Activated CD4-positive, alpha-beta T cell treated with anti-CD3 and anti-CD28 coated beads for 36 hours (primary cell): ENCODE results near the gene FYN. TPM values are rescaled to one million over a fixed set of nuclear protein-coding genes. Genes with fewer than 3 reads are reported as not detected.
"Not testable (repeated sequence)": the region's sequence is repeated elsewhere in the genome, so short reads cannot be mapped to it uniquely, and the experiment has no call there.

Experiments
- ATAC-seq: fragments of 200-7000 bp; cut with Tn5 transposase; one replicate; pipeline ENCODE4 v1.10.0; 2021; ENCODE audit warnings: mild to moderate bottlenecking, moderate library complexity
- CTCF ChIA-PET: fragments of 350-600 bp; sonication (Branson Sonifier 250); formaldehyde crosslinking; loops from one replicate; lab custom pipeline; 2021; ENCODE audit warnings: antibody characterized with exemption; lab: Charles Lee
- POLR2A ChIA-PET: fragments of 350-600 bp; sonication (Branson Sonifier 250); formaldehyde crosslinking; loops from one replicate; lab custom pipeline; 2021; ENCODE audit warnings: antibody characterized with exemption, inconsistent platforms; lab: Charles Lee
- DNase-seq: peaks from one replicate; pipeline ENCODE4 v3.0.0-alpha.2; 2020
- H3K27ac Mint-ChIP-seq: one replicate; pipeline ENCODE4 v1.8.0; 2021; ENCODE audit warnings: mixed read lengths
- H3K27me3 Mint-ChIP-seq: one replicate; pipeline ENCODE4 v1.8.0; 2021; ENCODE audit warnings: mixed read lengths
- H3K36me3 Mint-ChIP-seq: one replicate; pipeline ENCODE4 v1.8.0; 2021; ENCODE audit warnings: low read depth, mixed read lengths
- H3K4me1 Mint-ChIP-seq: one replicate; pipeline ENCODE4 v1.8.0; 2021; ENCODE audit warnings: mixed read lengths
- H3K4me3 Mint-ChIP-seq: one replicate; pipeline ENCODE4 v1.8.0; 2021; ENCODE audit warnings: mild to moderate bottlenecking, moderate library complexity, mixed read lengths
- H3K9me3 Mint-ChIP-seq: one replicate; pipeline ENCODE4 v1.8.0; 2021; ENCODE audit warnings: low read depth, mixed read lengths
- intact Hi-C, 2 experiments: fragments of 100-400 bp; cut with DNase I in 1 of 2; cut with micrococcal nuclease in 1 of 2; formaldehyde crosslinking; loops; one replicate each; pipeline versions ENCODE4 v1.14.2 to v1.15.1; 2022 to 2024; cut with DNase I, micrococcal nuclease
- total RNA-seq, 2 experiments: library from RNA; stranded (reverse); gene quantifications; one replicate each; pipeline ENCODE4 v1.2.3, GENCODE V29; 2021

Gene FYN
- total RNA-seq, 2 experiments from 2014 or later = 345 to 504 TPM

DNA sequence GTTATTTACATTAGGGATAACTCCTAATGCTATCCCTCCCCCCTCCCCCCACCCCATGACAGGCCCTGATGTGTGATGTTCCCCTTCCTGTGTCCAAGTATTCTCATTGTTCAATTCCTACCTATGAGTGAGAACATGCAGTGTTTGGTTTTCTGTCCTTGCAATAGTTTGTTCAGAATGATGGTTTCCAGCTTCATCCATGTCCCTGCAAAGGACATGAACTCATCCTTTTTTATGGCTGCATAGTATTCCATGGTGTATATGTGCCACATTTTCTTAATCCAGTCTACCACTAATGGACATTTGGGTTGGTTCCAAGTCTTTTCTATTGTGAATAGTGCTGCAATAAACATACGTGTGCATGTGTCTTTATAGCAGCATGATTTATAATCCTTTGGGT is 238.3 kb downstream of the FYN start:
- H3K4me3 Mint-ChIP-seq, intact Hi-C loops, DNase-seq, ATAC-seq, CTCF ChIA-PET, H3K36me3 Mint-ChIP-seq, H3K27ac Mint-ChIP-seq, H3K4me1 Mint-ChIP-seq, H3K9me3 Mint-ChIP-seq, H3K27me3 Mint-ChIP-seq, POLR2A ChIA-PET: not testable (repeated sequence)

DNA sequence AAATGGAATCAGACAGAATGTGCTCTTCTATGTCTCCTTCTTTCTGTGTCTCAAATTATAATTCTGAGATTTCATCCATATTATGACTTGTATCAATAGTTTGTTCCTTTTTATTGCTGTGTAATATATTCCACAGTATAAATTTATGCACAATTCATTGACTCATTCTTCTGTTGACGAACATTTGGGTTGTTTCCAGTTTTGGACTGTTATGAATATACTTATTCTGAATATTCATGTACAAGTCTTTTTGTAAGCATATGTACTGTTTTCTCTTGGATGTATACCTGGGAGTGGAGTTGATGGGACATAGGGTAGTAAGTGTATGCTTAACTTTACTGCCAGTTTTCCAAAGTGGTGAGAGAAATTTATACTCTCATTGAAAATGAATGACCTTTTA is 239.4 kb downstream of the FYN start:
- Mint-ChIP-seq H3K27ac (no peak overlapping the region), H3K36me3 (peaks cover 2% of the 10 kb centered on the region), H3K27me3 (no peaks in the 10 kb centered on the region), H3K9me3 (peaks cover 5% of the 10 kb centered on the region), H3K4me3 (no peak overlapping the region), H3K4me1 (no peaks in the 10 kb centered on the region)
- intact Hi-C loops = no loop called here
- ChIA-PET CTCF (no interaction called here), POLR2A (no interaction called here)
- ATAC-seq (peak; percentile 19), DNase-seq (no peak)

DNA sequence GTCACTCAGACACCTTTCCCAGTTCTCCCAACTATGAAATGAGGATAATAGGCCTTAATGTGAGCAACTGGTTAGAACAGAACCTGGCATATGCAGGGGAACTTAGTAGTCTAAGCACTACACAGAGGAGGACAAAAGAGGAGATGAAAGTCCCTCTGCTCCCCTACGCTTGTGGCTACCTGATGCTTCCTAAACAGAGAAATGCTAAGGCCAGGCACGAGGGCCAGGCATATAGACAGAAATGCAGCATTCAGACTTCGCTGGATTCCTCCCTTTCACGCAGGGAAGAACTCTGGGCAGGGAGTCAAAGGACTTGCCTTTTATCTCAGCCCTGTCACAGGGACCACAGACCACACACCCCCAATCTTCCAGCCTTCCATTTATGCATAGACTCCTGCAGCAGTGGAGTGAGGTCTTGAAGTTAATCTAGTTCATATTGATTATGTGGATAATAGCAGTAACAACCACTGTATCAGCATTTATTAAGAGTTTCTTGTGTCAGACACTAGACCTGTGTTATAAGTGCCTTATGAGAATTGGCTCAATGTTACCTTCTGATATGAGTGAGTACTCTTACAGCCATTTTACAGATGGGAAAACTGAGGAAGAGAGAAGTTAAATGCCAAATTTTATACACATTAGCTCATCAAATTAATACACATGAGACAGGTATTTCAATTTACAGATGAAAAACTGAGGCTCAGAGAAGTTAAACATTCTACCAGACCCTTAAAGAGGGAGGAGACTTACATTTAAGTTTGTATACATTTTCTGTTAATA is 240.6 kb downstream of the FYN start:
- no peak overlapping the region for H3K27ac Mint-ChIP-seq
- intact Hi-C loops = no loop called here
- peaks cover 2% of the 10 kb centered on the region for H3K36me3 Mint-ChIP-seq
- H3K4me1 Mint-ChIP-seq = no peaks in the 10 kb centered on the region
- ChIA-PET CTCF (interaction anchor here (0.6 to 1.5 kb wide), 2 partner anchors 27 to 533 kb away, joined by 3 read pairs; partner anchors contain the start of gene TRAF3IP2), POLR2A (no interaction called here)
- no peak overlapping the region for H3K4me3 Mint-ChIP-seq
- H3K9me3 Mint-ChIP-seq = peaks cover 5% of the 10 kb centered on the region
- no peak for ATAC-seq
- H3K27me3 Mint-ChIP-seq = no peaks in the 10 kb centered on the region
- DNase-seq = no peak

DNA sequence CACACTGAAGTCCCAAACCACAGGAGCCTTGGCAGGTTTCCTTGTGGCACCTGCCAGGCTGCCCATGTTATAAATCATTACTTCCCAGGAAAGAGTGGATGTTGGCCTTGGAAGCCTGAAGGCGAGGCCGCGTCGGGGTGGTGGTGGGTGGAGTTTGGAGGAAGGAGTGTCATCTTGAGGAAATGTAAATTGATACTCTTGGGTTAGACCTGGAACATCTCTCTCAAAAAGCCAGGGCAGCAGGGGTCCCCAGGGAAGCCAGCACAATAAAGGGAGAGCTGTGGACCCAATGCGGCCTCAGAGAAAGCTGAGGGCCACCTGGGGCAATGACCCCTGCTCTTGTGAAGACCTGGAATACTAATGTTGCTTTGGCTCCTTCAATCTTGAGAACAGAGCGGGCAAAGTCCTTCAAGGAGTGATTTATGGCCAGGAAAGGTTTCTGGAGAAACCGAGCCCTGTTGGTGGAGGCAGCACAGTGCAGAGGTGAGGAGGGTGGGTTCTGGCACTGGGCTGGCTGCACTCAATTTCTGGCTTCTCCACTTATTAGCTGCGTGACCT is 241.3 kb downstream of the FYN start:
- ATAC-seq (no peak), DNase-seq (no peak)
- POLR2A ChIA-PET = no interaction called here
- intact Hi-C loops = no loop called here
- Mint-ChIP-seq H3K4me3 (no peak overlapping the region), H3K4me1 (no peaks in the 10 kb centered on the region), H3K27ac (no peak overlapping the region), H3K36me3 (peaks cover 2% of the 10 kb centered on the region), H3K9me3 (peaks cover 5% of the 10 kb centered on the region), H3K27me3 (no peaks in the 10 kb centered on the region)
- CTCF ChIA-PET = interaction anchor here (0.6 to 1.5 kb wide), 2 partner anchors 26 to 534 kb away, joined by 3 read pairs; partner anchors contain the start of gene TRAF3IP2

DNA sequence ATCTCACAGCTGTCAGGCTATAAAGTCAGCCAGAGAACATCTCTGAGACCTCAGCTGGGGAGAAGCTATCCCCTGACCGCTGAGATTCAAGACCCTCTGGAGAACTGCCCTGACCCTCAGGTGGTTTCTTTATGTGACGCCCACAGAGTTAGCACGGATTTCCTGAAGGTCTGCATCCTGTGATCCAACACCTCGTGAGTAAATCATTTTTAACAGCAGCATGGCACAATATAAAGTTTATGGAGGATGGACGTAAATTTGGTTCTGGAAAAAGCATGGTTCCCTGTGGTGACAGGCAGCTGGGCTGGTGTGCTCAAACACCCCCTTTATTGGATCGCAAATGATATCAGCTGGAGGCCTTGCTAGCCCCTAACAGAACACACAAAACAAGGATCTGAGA is 242.2 kb downstream of the FYN start:
- POLR2A ChIA-PET = no interaction called here
- CTCF ChIA-PET = interaction anchor here (0.6 to 1.1 kb wide), 2 partner anchors 47 to 410 kb away, joined by 3 to 4 read pairs; no protein-coding TSS in a partner anchor
- H3K27ac Mint-ChIP-seq = no peak overlapping the region

DNA sequence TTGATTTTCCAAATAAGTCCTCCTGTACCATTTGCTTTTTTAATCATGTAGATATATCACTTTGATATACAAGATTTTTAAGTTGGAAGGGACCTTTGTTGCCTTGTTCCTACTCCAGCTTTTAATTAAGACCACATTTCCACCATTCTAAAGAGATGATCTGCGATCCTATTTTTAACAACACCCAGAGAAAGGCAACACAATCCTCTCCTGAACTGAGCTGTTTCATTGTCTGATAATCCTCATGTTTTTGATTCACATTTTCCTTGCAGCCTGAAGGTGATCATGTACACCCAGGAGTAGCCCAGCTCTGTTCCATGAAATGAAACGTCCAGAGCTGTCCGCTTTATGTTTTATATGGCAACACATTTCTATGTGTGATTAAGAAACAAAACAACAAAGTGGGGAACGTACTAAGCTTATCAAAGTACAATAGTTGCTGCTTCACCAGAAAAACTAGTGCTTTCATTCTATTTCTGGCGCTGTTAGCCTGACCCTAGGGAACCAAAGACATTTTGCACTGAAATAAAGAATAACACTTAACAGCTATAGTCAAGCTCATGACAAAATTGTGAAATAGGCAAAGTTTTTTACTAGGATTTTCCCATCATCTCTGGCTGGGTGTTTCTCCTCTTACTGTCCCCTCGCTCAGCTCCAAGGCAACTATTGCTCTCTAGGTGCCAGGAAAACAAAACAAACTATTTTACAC is 245.0 kb downstream of the FYN start:
- CTCF ChIA-PET = interaction anchor here (0.5 to 1.6 kb wide), 7 partner anchors 9 to 118 kb away, joined by 3 to 4 read pairs (median 3); no protein-coding TSS in a partner anchor

More for the DNA sequence above, 242.2 kb downstream of the FYN start:
- H3K4me1 Mint-ChIP-seq = no peaks in the 10 kb centered on the region
- intact Hi-C loops = no loop called here
- peaks cover 2% of the 10 kb centered on the region for H3K36me3 Mint-ChIP-seq
- H3K27me3 Mint-ChIP-seq = no peaks in the 10 kb centered on the region
- DNase-seq = no peak
- no peak for ATAC-seq
- peaks cover 5% of the 10 kb centered on the region for H3K9me3 Mint-ChIP-seq
- no peak overlapping the region for H3K4me3 Mint-ChIP-seq

DNA sequence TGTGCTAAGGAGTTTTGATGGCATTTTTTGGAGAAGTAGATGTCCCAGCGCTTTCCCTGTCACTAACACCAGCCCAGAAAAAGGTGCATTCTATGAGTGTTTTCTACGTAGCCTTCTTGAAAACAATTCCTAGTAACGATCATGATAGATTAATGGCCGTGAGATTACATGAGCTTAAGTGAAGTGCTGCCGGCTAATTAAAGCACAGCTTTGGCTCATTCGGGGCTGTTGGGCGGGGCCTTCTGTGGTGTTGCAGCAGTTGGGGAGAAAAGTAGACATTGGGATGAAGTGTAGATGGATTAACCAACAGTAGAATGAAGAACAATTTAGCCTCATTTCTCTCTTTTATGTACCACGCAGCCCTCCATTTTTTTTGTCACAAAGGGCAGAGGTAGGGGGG is 246.8 kb downstream of the FYN start:
- intact Hi-C loops = no loop called here
- no peak for DNase-seq
- ChIA-PET CTCF (interaction anchor here (0.6 kb wide), 1 partner anchor 38 kb away, joined by 3 read pairs; no protein-coding TSS in a partner anchor), POLR2A (no interaction called here)
- Mint-ChIP-seq H3K27me3 (no peaks in the 10 kb centered on the region), H3K27ac (no peak overlapping the region), H3K4me3 (no peak overlapping the region), H3K4me1 (peaks cover 5% of the 10 kb centered on the region), H3K36me3 (peaks cover 2% of the 10 kb centered on the region), H3K9me3 (peaks cover 5% of the 10 kb centered on the region)
- no peak for ATAC-seq

More for the DNA sequence above, 245.0 kb downstream of the FYN start:
- Mint-ChIP-seq H3K27ac (no peak overlapping the region), H3K36me3 (peaks cover 2% of the 10 kb centered on the region), H3K9me3 (peaks cover 5% of the 10 kb centered on the region), H3K4me1 (peaks cover 5% of the 10 kb centered on the region), H3K4me3 (no peak overlapping the region), H3K27me3 (no peaks in the 10 kb centered on the region)
- ATAC-seq = no peak
- DNase-seq = no peak
- intact Hi-C loops = no loop called here
- POLR2A ChIA-PET = no interaction called here

DNA sequence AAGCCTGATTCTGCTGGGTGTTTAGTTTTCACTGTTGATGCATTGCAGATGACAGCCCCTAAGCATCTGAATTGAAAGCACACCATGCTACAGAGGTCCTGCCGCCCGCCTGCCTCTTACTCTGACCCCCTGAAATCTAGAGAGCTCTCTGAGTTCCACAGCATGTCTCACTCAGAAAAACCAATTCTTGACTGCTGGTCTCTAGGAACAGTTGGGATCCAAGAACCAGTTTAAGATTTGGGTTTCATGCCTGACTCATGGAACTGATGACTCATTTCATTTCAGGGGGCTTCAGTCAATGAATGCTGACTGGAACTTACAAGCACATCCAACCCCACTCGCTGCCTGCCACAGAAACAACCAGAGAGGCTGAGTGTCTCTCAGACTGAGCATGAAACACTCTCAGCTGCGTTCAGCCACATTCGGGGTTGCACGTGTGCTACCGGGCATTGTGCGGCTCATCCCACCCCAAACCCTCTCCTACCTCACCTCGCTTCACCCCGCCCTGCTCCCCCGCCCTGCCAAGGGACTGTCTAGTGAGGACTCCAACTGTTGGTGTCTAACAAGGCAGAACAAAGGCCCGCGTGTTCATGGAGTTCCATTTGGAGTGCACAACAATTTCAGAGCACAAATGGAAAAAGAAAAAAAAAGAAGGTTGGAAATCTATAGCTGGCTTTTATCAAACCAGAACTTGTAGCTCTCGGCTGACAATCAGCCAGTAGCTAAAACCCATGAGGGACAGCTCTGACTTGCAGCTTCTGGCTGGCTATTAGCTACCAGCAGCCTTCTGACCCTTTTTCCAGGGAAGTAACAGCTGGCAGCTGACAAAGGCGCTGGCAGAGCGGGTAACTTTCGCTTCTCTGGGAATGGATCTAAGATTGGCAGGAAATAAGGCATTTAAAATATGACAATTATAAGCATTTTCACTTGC is 247.5 kb downstream of the FYN start:
- ATAC-seq (peak; percentile 33), DNase-seq (no peak)
- ChIA-PET POLR2A (no interaction called here), CTCF (interaction anchor here (0.6 to 1.0 kb wide), 2 partner anchors 38 to 418 kb away, joined by 3 read pairs; no protein-coding TSS in a partner anchor)
- Mint-ChIP-seq H3K27ac (no peak overlapping the region), H3K9me3 (peaks cover 5% of the 10 kb centered on the region), H3K36me3 (peaks cover 2% of the 10 kb centered on the region), H3K27me3 (no peaks in the 10 kb centered on the region), H3K4me3 (no peak overlapping the region), H3K4me1 (peaks cover 5% of the 10 kb centered on the region)
- intact Hi-C loops = no loop called here

DNA sequence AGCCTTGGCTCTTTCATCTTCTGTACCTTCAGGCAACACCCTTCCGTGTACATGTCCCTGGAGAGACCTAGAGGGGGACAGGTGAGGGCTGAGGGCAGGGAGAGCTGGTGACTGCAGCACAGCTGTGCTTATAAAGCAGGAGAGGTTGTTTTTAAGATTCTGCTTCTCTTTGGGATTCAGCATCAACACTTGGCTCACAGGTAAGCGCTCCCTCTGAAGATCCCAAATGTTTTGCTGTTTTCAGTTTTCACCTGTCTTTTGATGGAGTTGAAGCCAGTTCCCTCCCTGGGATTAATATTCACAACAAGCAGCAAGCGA is 248.2 kb downstream of the FYN start:
- ChIA-PET POLR2A (no interaction called here), CTCF (interaction anchor here (1.0 kb wide), 1 partner anchor 418 kb away, joined by 3 read pairs; no protein-coding TSS in a partner anchor)
- H3K36me3 Mint-ChIP-seq = peaks cover 2% of the 10 kb centered on the region
- peaks cover 5% of the 10 kb centered on the region for H3K4me1 Mint-ChIP-seq
- ATAC-seq (no peak), DNase-seq (no peak)
- H3K9me3 Mint-ChIP-seq = peaks cover 5% of the 10 kb centered on the region
- no peak overlapping the region for H3K4me3 Mint-ChIP-seq
- H3K27me3 Mint-ChIP-seq = no peaks in the 10 kb centered on the region
- intact Hi-C loops = no loop called here
- H3K27ac Mint-ChIP-seq = no peak overlapping the region

DNA sequence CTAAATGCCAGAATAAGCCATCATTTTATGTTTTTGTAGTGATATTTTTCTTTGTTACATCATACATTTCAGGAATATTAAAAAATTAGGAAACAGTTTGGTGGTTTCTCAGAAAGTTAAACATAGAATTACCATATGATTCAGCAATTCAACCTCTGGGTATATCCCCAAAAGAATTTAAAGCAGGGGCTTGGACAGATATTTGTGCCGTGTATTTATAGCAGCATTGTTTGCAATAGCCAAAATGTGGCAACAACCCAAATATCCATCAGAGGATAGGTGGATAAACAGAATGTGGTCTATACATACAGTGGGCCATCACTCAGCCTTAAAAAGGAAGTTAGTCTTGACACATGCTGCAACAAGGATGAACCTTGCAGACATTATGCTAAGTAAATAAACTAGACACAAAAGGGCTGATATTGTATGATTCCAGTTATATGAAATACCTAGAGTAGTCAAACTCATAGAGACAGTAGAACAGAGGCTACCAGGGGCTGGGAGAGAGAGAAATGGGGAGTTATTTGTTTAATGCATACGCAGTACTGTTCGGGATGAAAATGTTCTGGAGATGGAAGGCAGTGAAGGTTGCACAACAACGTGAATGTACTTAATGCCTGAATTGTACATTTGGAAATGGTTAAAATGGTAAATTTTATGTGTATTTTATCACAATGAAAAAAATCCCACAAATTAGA is 248.7 kb downstream of the FYN start:
- Mint-ChIP-seq H3K36me3 (peaks cover 2% of the 10 kb centered on the region), H3K27ac (no peak overlapping the region), H3K9me3 (peaks cover 2% of the 10 kb centered on the region), H3K4me1 (peaks cover 5% of the 10 kb centered on the region), H3K4me3 (no peak overlapping the region), H3K27me3 (no peaks in the 10 kb centered on the region)
- CTCF ChIA-PET = interaction anchor here (1.0 kb wide), 1 partner anchor 419 kb away, joined by 3 read pairs; no protein-coding TSS in a partner anchor
- DNase-seq (no peak), ATAC-seq (no peak)
- intact Hi-C loops = no loop called here
- POLR2A ChIA-PET = no interaction called here
